Trophoblast cell (in vitro differentiated cells and primary cell): ENCODE measurements around the gene SLPI.

ENCODE experiments used
- DNase-seq, 2 donors: peaks; one replicate each; pipeline ENCODE4 v3.0.0-alpha.2; 2016
- H2AFZ ChIP-seq: 2 replicates; pipeline ENCODE4 v1.6.1; 2013; ENCODE audit warnings: low read length, moderate library complexity, mild to moderate bottlenecking; ENCODE audit not compliant: insufficient read depth, poor library complexity
- H2AK5ac ChIP-seq: 2 replicates; pipeline ENCODE4 v1.6.1; 2013; ENCODE audit warnings: mild to moderate bottlenecking, low read length
- H2BK120ac ChIP-seq: 2 replicates; pipeline ENCODE4 v1.6.1; 2013; ENCODE audit warnings: low read length, mild to moderate bottlenecking, moderate library complexity; ENCODE audit not compliant: insufficient read depth, poor library complexity
- H2BK12ac ChIP-seq: 2 replicates; pipeline ENCODE4 v1.6.1; 2013; ENCODE audit warnings: mild to moderate bottlenecking, low read length, moderate library complexity
- H2BK5ac ChIP-seq: 2 replicates; pipeline ENCODE4 v1.6.1; 2013; ENCODE audit warnings: low read length, low read depth, moderate library complexity, mild to moderate bottlenecking; ENCODE audit not compliant: poor library complexity
- H3K14ac ChIP-seq: 2 replicates; pipeline ENCODE4 v1.6.1; 2013; ENCODE audit warnings: mild to moderate bottlenecking, low read length
- H3K18ac ChIP-seq: 2 replicates; pipeline ENCODE4 v1.6.1; 2013; ENCODE audit warnings: mild to moderate bottlenecking, low read length
- H3K23ac ChIP-seq: 2 replicates; pipeline ENCODE4 v1.6.1; 2013; ENCODE audit warnings: low read length
- H3K27ac ChIP-seq: 2 replicates; pipeline ENCODE4 v1.5.1; 2013; ENCODE audit warnings: low read depth, mild to moderate bottlenecking, inconsistent platforms, low read length, moderate library complexity
- H3K27me3 ChIP-seq: 2 replicates; pipeline ENCODE4 v1.6.1; 2013; ENCODE audit warnings: inconsistent platforms, mild to moderate bottlenecking, low read length, moderate library complexity; ENCODE audit not compliant: insufficient read depth
- H3K36me3 ChIP-seq, 2 experiments: 1 replicate in 1 of 2; 2 replicates in 1 of 2; pipeline ENCODE4 v1.6.1; 2013; ENCODE audit warnings: low read length in 2 of 2, mild to moderate bottlenecking in 2 of 2, moderate library complexity in 1 of 2; ENCODE audit not compliant: insufficient read depth in 2 of 2, control insufficient read depth in 1 of 2
- H3K4ac ChIP-seq: 2 replicates; pipeline ENCODE4 v1.6.1; 2013; ENCODE audit warnings: low read depth, mild to moderate bottlenecking, low read length, moderate library complexity
- H3K4me1 ChIP-seq, 2 experiments: 1 replicate in 1 of 2; 2 replicates in 1 of 2; pipeline ENCODE4 v1.6.1; 2013; ENCODE audit warnings: low read length in 2 of 2, mild to moderate bottlenecking in 2 of 2, moderate library complexity in 1 of 2; ENCODE audit not compliant: insufficient read depth in 2 of 2, control insufficient read depth in 1 of 2
- H3K4me2 ChIP-seq: 2 replicates; pipeline ENCODE4 v1.6.1; 2013; ENCODE audit warnings: inconsistent platforms, mild to moderate bottlenecking, low read length, moderate library complexity
- H3K4me3 ChIP-seq: 2 replicates; pipeline ENCODE4 v1.5.1; 2013; ENCODE audit warnings: mild to moderate bottlenecking, low read depth, low read length, inconsistent platforms
- H3K79me1 ChIP-seq: one replicate; pipeline ENCODE4 v1.6.1; 2013; ENCODE audit warnings: low read length
- H3K79me2 ChIP-seq: 2 replicates; pipeline ENCODE4 v1.6.1; 2013; ENCODE audit warnings: low read length, mild to moderate bottlenecking; ENCODE audit not compliant: control insufficient read depth, insufficient read depth, poor library complexity
- H3K9ac ChIP-seq: 2 replicates; pipeline ENCODE4 v1.6.1; 2013; ENCODE audit warnings: mild to moderate bottlenecking, low read length
- H3K9me3 ChIP-seq: 2 replicates; pipeline ENCODE4 v1.6.1; 2013; ENCODE audit warnings: low read depth, mild to moderate bottlenecking, control low read depth, inconsistent platforms, low read length; ENCODE audit not compliant: insufficient read depth
- H4K12ac ChIP-seq: 2 replicates; pipeline ENCODE4 v1.6.1; 2013; ENCODE audit warnings: low read depth, mild to moderate bottlenecking, low read length, moderate library complexity
- H4K8ac ChIP-seq: 2 replicates; pipeline ENCODE4 v1.6.1; 2013; ENCODE audit warnings: low read depth, mild to moderate bottlenecking, low read length, moderate library complexity
- H4K91ac ChIP-seq: one replicate; pipeline ENCODE4 v1.6.1; 2013; ENCODE audit warnings: low read depth, mild to moderate bottlenecking, low read length, moderate library complexity
- WGBS: extraction: QIAGEN DNeasy Blood & Tissue Kit; methylation state at CpG from one replicate; pipeline ENCODE4 v1.1.7; 2013; ENCODE audit warnings: missing lambda C conversion rate; ENCODE audit not compliant: insufficient read length, insufficient coverage; ENCODE audit errors: extremely low coverage; 5-methylcytosine and 5-hydroxymethylcytosine counted together

Gene SLPI

GRCh38 chr20:45299786-45300185 is 45.4 kb upstream of the SLPI start:
- H2AK5ac ChIP-seq: no peak overlapping the region
- H2AFZ ChIP-seq: no peak overlapping the region
- no peak overlapping the region for H2BK5ac ChIP-seq
- H3K4me3 ChIP-seq: no peak overlapping the region
- no peak overlapping the region for H3K9ac ChIP-seq
- H4K8ac ChIP-seq: no peak overlapping the region
- H3K4me2 ChIP-seq: no peak overlapping the region
- H2BK120ac ChIP-seq: no peak overlapping the region
- no peaks in the 10 kb centered on the region for H3K36me3 ChIP-seq
- no peak for DNase-seq
- no peaks in the 10 kb centered on the region for H3K79me1 ChIP-seq
- WGBS: no CpG with 5 or more reads among the region's 6 CpGs
- H3K27ac ChIP-seq: no peak overlapping the region
- no peak overlapping the region for H4K12ac ChIP-seq
- no peak overlapping the region for H3K18ac ChIP-seq
- H4K91ac ChIP-seq: no peak overlapping the region
- H3K9me3 ChIP-seq: peaks cover 4% of the 10 kb centered on the region
- no peak overlapping the region for H3K14ac ChIP-seq
- no peak overlapping the region for H3K23ac ChIP-seq
- H3K79me2 ChIP-seq: no peaks in the 10 kb centered on the region
- H3K4me1 ChIP-seq: no peaks in the 10 kb centered on the region
- H3K27me3 ChIP-seq: no peaks in the 10 kb centered on the region
- H2BK12ac ChIP-seq: no peak overlapping the region
- H3K4ac ChIP-seq: no peak overlapping the region

GRCh38 chr20:45297786-45298497 is 43.6 kb upstream of the SLPI start:
- H3K4me1 ChIP-seq: peaks cover 3 to 7% of the 10 kb centered on the region in 2 experiments
- no peak overlapping the region for H3K27ac ChIP-seq
- no peak overlapping the region for H4K8ac ChIP-seq
- H3K79me2 ChIP-seq: no peaks in the 10 kb centered on the region
- H3K14ac ChIP-seq: no peak overlapping the region
- no peak overlapping the region for H3K23ac ChIP-seq
- no peak overlapping the region for H2BK12ac ChIP-seq
- no peak overlapping the region for H4K12ac ChIP-seq
- no peak overlapping the region for H3K4me3 ChIP-seq
- no peak overlapping the region for H2AFZ ChIP-seq
- no peak overlapping the region for H2AK5ac ChIP-seq
- H3K18ac ChIP-seq: no peak overlapping the region
- H3K79me1 ChIP-seq: peaks cover 5% of the 10 kb centered on the region
- H3K9ac ChIP-seq: no peak overlapping the region
- H3K4ac ChIP-seq: no peak overlapping the region
- H2BK120ac ChIP-seq: no peak overlapping the region
- no peak overlapping the region for H3K4me2 ChIP-seq
- no CpG with 5 or more reads among the region's 52 CpGs for WGBS
- H3K36me3 ChIP-seq: no peaks in the 10 kb centered on the region
- DNase-seq: no peak
- H4K91ac ChIP-seq: no peak overlapping the region
- no peak overlapping the region for H2BK5ac ChIP-seq
- no peaks in the 10 kb centered on the region for H3K9me3 ChIP-seq
- peaks cover 6% of the 10 kb centered on the region for H3K27me3 ChIP-seq

GRCh38 chr20:45294659-45295058 is 40.3 kb upstream of the SLPI start:
- H3K4me1 ChIP-seq: peaks cover 3 to 8% of the 10 kb centered on the region in 2 experiments
- no peak overlapping the region for H3K14ac ChIP-seq
- no peak overlapping the region for H3K4ac ChIP-seq
- DNase-seq: no peak
- no peak overlapping the region for H3K27ac ChIP-seq
- no peak overlapping the region for H2AFZ ChIP-seq
- no peak overlapping the region for H4K12ac ChIP-seq
- no peaks in the 10 kb centered on the region for H3K9me3 ChIP-seq
- no peak overlapping the region for H3K9ac ChIP-seq
- H3K79me1 ChIP-seq: peaks cover 5% of the 10 kb centered on the region
- no peaks in the 10 kb centered on the region for H3K36me3 ChIP-seq
- H2AK5ac ChIP-seq: no peak overlapping the region
- no CpG with 5 or more reads among the region's 1 CpG for WGBS
- H4K8ac ChIP-seq: no peak overlapping the region
- H3K23ac ChIP-seq: no peak overlapping the region
- H3K18ac ChIP-seq: no peak overlapping the region
- H2BK12ac ChIP-seq: no peak overlapping the region
- no peak overlapping the region for H4K91ac ChIP-seq
- peaks cover 6% of the 10 kb centered on the region for H3K27me3 ChIP-seq
- no peaks in the 10 kb centered on the region for H3K79me2 ChIP-seq
- H2BK120ac ChIP-seq: no peak overlapping the region
- no peak overlapping the region for H3K4me2 ChIP-seq
- no peak overlapping the region for H3K4me3 ChIP-seq
- H2BK5ac ChIP-seq: no peak overlapping the region

DNA sequence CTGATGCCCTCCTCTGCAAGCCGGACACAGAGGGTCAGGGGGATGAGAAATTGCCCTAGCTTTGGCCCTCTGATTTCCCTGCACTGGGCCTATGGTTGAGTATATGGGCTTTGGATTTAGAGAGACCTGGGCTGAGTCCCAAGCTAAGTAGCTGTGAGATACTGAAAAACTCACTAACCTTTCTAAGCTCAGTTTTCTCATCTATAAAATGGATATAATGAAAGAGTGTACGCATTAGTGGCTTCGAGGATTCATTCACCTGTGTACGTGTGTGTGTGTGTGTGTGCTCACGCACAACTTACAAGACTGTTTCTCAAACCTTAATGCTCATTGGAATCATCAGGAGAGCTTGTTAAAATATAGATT is 39.6 kb upstream of the SLPI start:
- Histone ChIP-seq H2AK5ac (no peak overlapping the region), H2BK120ac (no peak overlapping the region), H3K23ac (no peak overlapping the region), H3K4ac (no peak overlapping the region), H3K9ac (no peak overlapping the region), H3K27me3 (peaks cover 6% of the 10 kb centered on the region), H3K4me3 (no peak overlapping the region), H2BK5ac (no peak overlapping the region), H4K12ac (no peak overlapping the region), H4K8ac (no peak overlapping the region), H3K18ac (no peak overlapping the region), H3K4me1 (peaks cover 3 to 8% of the 10 kb centered on the region in 2 experiments), H3K27ac (no peak overlapping the region), H4K91ac (no peak overlapping the region), H3K79me2 (no peaks in the 10 kb centered on the region), H3K14ac (no peak overlapping the region), H2BK12ac (no peak overlapping the region), H3K79me1 (peaks cover 5% of the 10 kb centered on the region), H2AFZ (no peak overlapping the region), H3K9me3 (no peaks in the 10 kb centered on the region), H3K4me2 (no peak overlapping the region), H3K36me3 (no peaks in the 10 kb centered on the region)
- no CpG with 5 or more reads among the region's 5 CpGs for WGBS
- DNase-seq: no peak
